Measurements from ENCODE around the gene SKI. TPM values are rescaled to one million over a fixed set of nuclear protein-coding genes. Genes with fewer than 3 reads are reported as not detected.

Gene SKI
- total RNA-seq, 4 donors from 2014 or later, result 24.4 to 52.4 (median 32.2) TPM

GRCh38 chr1:2194898-2195673 lies 33.0 kb upstream of the SKI start:
- Histone ChIP-seq H3K27ac (peak overlapping the region; percentile 91 to 97 (median 94)), H3K36me3 (no peaks in the 10 kb centered on the region), H3K4me3 (peak overlapping the region; percentile 47 to 84 (median 64)), H3K9me3 (no peaks in the 10 kb centered on the region), H3K4me1 (peaks cover 41 to 69% (median 52%) of the 10 kb centered on the region in 4 donors), H3K27me3 (no peaks in the 10 kb centered on the region)
- peak; percentile 43 for TF ChIP-seq POLR2A (IDR thresholded peaks at IDR 0.05)
- peak; percentile 38 to 59 (median 41) for TF ChIP-seq POLR2AphosphoS5 (IDR thresholded peaks at IDR 0.05)
- no peak for TF ChIP-seq EP300 (IDR thresholded peaks at IDR 0.05; ENCODE audit: low read depth)
- peak; percentile 86 to 98 (median 93) for TF ChIP-seq CTCF (IDR thresholded peaks at IDR 0.05)
- in situ Hi-C loops (cut with MboI; ENCODE audit: low pct_ligation_motif_present in 1 of 4, low pct_unique_long_range_greater_than_20kb in 1 of 4, low sequenced_read_pairs in 3 of 4), result loop anchor here (5.0 to 25.0 kb wide), 4 partner anchors 190 to 592 kb away; partner anchors contain the start of genes HES5 (in 1 of the 4) and PANK4 (in 1 of the 4)
- intact Hi-C loops (cut with DNase I; ENCODE audit: low total_unique reads), result loop anchor here (10.0 kb wide), 1 partner anchor 1430 kb away; the partner anchor contains the start of gene TPRG1L
- 1% methylated on average over 22 of the region's 35 CpGs; no CpG with 5 or more reads in 1 of the 2 donors for WGBS, 2 donors (ENCODE audit: low coverage in 1 of 2)
- peak; percentile 93 for DNase-seq

GRCh38 chr1:2195785-2196184 lies 32.3 kb upstream of the SKI start:
- Histone ChIP-seq H3K4me3 (no peak overlapping the region), H3K36me3 (no peaks in the 10 kb centered on the region), H3K4me1 (peaks cover 34 to 69% (median 48%) of the 10 kb centered on the region in 4 donors), H3K27ac (peak overlapping the region; percentile 91 to 97 (median 94)), H3K9me3 (no peaks in the 10 kb centered on the region), H3K27me3 (no peaks in the 10 kb centered on the region)
- intact Hi-C loops (cut with DNase I; ENCODE audit: low total_unique reads) (loop anchor here (2.0 to 10.0 kb wide), 2 partner anchors 187 to 1429 kb away; partner anchors contain the start of gene TPRG1L), in situ Hi-C loops (cut with MboI; ENCODE audit: low pct_ligation_motif_present in 1 of 4, low pct_unique_long_range_greater_than_20kb in 1 of 4, low sequenced_read_pairs in 3 of 4) (loop anchor here (5.0 to 25.0 kb wide), 4 partner anchors 189 to 592 kb away; partner anchors contain the start of genes HES5 (in 1 of the 4) and PANK4 (in 1 of the 4))
- TF ChIP-seq EP300 (IDR thresholded peaks at IDR 0.05; ENCODE audit: low read depth) (no peak), POLR2AphosphoS5 (IDR thresholded peaks at IDR 0.05) (no peak), POLR2A (IDR thresholded peaks at IDR 0.05) (no peak), CTCF (IDR thresholded peaks at IDR 0.05) (no peak)
- no peak for DNase-seq
- 75% methylated on average over 11 of the region's 11 CpGs; no CpG with 5 or more reads in 1 of the 2 donors for WGBS, 2 donors (ENCODE audit: low coverage in 1 of 2)

GRCh38 chr1:2196901-2197638 lies 31.0 kb upstream of the SKI start:
- no peaks in the 10 kb centered on the region for H3K27me3 ChIP-seq
- no peak for DNase-seq
- no peak for TF ChIP-seq EP300 (IDR thresholded peaks at IDR 0.05; ENCODE audit: low read depth)
- TF ChIP-seq POLR2AphosphoS5 (IDR thresholded peaks at IDR 0.05), result no peak
- no peak for TF ChIP-seq CTCF (IDR thresholded peaks at IDR 0.05)
- TF ChIP-seq POLR2A (IDR thresholded peaks at IDR 0.05), result no peak
- H3K9me3 ChIP-seq, result no peaks in the 10 kb centered on the region
- 92% methylated on average over 11 of the region's 17 CpGs; no CpG with 5 or more reads in 1 of the 2 donors for WGBS, 2 donors (ENCODE audit: low coverage in 1 of 2)
- in situ Hi-C loops (cut with MboI; ENCODE audit: low pct_ligation_motif_present in 1 of 4, low pct_unique_long_range_greater_than_20kb in 1 of 4, low sequenced_read_pairs in 3 of 4) (loop anchor here (5.0 to 25.0 kb wide), 4 partner anchors 188 to 590 kb away; partner anchors contain the start of genes HES5 (in 1 of the 4) and PANK4 (in 1 of the 4)), intact Hi-C loops (cut with DNase I; ENCODE audit: low total_unique reads) (loop anchor here (2.0 to 10.0 kb wide), 2 partner anchors 186 to 1428 kb away; partner anchors contain the start of gene TPRG1L)
- no peak overlapping the region for H3K4me3 ChIP-seq
- H3K27ac ChIP-seq, result peak overlapping the region in 2 of 4 donors; percentile 82 to 87
- peaks cover 23 to 59% (median 40%) of the 10 kb centered on the region in 4 donors for H3K4me1 ChIP-seq
- no peaks in the 10 kb centered on the region for H3K36me3 ChIP-seq

Data from transverse colon (tissue), 4 donors.